Neural progenitor cell (in vitro differentiated cells): ENCODE results near the gene FAM118B. TPM values are rescaled to one million over a fixed set of nuclear protein-coding genes. Genes with fewer than 3 reads are reported as not detected.

ENCODE experiments used
- DNase-seq: peaks from one replicate; pipeline ENCODE4 v3.0.0-alpha.2; 2016; ENCODE audit warnings: low spot score
- H2AFZ ChIP-seq: fragments of 200-600 bp; sonication (generic); replicated peaks from 2 replicates; pipeline ENCODE4 v1.6.1; 2016; ENCODE audit warnings: antibody characterized with exemption
- H3F3A ChIP-seq: fragments of 200-600 bp; sonication (generic); 2 replicates; pipeline ENCODE4 v1.6.1; 2016; ENCODE audit warnings: antibody characterized with exemption, low read depth
- H3K27ac ChIP-seq: fragments of 200-600 bp; sonication (generic); 2 replicates; pipeline ENCODE4 v1.5.1; 2016; ENCODE audit warnings: mild to moderate bottlenecking
- H3K27me3 ChIP-seq: fragments of 200-600 bp; sonication (generic); 2 replicates; pipeline ENCODE4 v1.6.1; 2016; ENCODE audit warnings: mild to moderate bottlenecking, moderate library complexity
- H3K36me3 ChIP-seq: fragments of 200-600 bp; sonication (generic); 2 replicates; pipeline ENCODE4 v1.5.1; 2016
- H3K4me1 ChIP-seq: fragments of 200-600 bp; sonication (generic); 2 replicates; pipeline ENCODE4 v1.6.1; 2016; ENCODE audit warnings: mixed run types
- H3K4me2 ChIP-seq: fragments of 200-600 bp; sonication (generic); 2 replicates; pipeline ENCODE4 v1.6.1; 2016
- H3K4me3 ChIP-seq: fragments of 200-600 bp; sonication (generic); 2 replicates; pipeline ENCODE4 v1.5.1; 2016
- H3K79me2 ChIP-seq: fragments of 200-600 bp; sonication (generic); 2 replicates; pipeline ENCODE4 v1.6.1; 2016; ENCODE audit warnings: low read depth
- H3K9ac ChIP-seq: fragments of 200-600 bp; sonication (generic); 2 replicates; pipeline ENCODE4 v1.6.1; 2016
- H3K9me3 ChIP-seq: fragments of 200-600 bp; sonication (generic); 2 replicates; pipeline ENCODE4 v1.5.1; 2016; ENCODE audit warnings: low read depth
- H4K20me1 ChIP-seq: fragments of 200-600 bp; sonication (generic); 2 replicates; pipeline ENCODE4 v1.6.1; 2016; ENCODE audit warnings: low read depth
- H3K27ac Mint-ChIP-seq: 3 replicates; pipeline ENCODE4 v1.8.0; 2021; ENCODE audit warnings: mixed read lengths
- H3K27me3 Mint-ChIP-seq: 2 replicates; pipeline ENCODE4 v1.8.0; 2022; ENCODE audit warnings: low read depth, mild to moderate bottlenecking, inconsistent platforms, moderate library complexity, mixed read lengths; ENCODE audit not compliant: insufficient read depth
- H3K36me3 Mint-ChIP-seq: 3 replicates; pipeline ENCODE4 v1.8.0; 2021; ENCODE audit warnings: mixed read lengths
- H3K4me1 Mint-ChIP-seq: 3 replicates; pipeline ENCODE4 v1.8.0; 2021; ENCODE audit warnings: mixed read lengths
- H3K4me3 Mint-ChIP-seq: 3 replicates; pipeline ENCODE4 v1.8.0; 2021; ENCODE audit warnings: mild to moderate bottlenecking, moderate library complexity, mixed read lengths
- H3K9me3 Mint-ChIP-seq: 3 replicates; pipeline ENCODE4 v1.8.0; 2020; ENCODE audit warnings: mixed read lengths
- CTCF ChIP-seq: fragments of 200-600 bp; sonication (generic); IDR thresholded peaks from 2 replicates; pipeline ENCODE4 v1.5.1; 2017; ENCODE audit warnings: antibody characterized with exemption, mild to moderate bottlenecking
- EZH2 ChIP-seq: fragments of 200-600 bp; sonication (generic); IDR thresholded peaks from 2 replicates; pipeline ENCODE4 v1.6.1; 2017; ENCODE audit warnings: antibody characterized with exemption, mild to moderate bottlenecking, moderate library complexity
- EZH2phosphoT487 ChIP-seq: fragments of 200-600 bp; sonication (generic); IDR thresholded peaks from 2 replicates; pipeline ENCODE4 v1.6.1; 2017; ENCODE audit warnings: antibody characterized with exemption
- total RNA-seq: library from RNA; depleted of rRNA; stranded (reverse); fragments of >200 nt; gene quantifications from 2 replicates; pipeline ENCODE4 v1.2.3, GENCODE V29; 2015; ENCODE audit warnings: low replicate concordance

The FAM118B gene
- total RNA-seq, 1 donor from 2014 or later, result 43.2 TPM

DNA sequence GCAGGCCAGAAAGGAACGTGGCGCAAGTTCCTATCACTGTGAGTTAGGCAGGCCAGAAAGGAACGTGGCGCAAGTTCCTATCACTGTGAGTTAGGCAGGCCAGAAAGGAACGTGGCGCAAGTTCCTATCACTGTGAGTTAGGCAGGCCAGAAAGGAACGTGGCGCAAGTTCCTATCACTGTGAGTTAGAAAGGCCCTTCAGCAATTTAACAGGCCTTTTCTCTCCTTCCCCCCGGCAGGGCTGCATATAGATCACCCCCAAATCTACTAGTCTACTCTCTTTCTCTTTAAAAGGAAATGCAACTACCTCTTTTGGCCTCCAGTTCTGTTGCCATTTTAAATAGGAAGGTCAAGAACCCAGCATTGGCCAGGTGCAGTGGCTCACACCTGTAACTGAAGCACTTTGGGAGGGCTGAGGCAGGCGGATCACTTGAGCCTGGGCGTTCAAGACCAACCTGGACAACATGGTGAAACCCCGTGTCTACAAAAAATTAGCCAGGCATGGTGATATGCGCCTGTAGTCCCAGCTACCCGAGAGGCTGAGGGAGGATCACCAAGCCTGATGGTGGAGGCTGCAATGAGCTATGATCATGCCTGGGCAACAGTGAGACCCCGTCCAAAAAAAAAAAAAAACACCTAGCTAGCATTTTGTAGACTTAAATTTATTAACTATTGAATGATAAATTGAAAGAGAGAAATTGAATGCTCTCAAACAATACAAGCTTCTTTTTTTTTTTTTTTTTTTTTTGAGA lies 14.9 kb downstream of the FAM118B start:
- H3K4me2 ChIP-seq, result no peak overlapping the region
- Mint-ChIP-seq H3K9me3 (peaks cover 16% of the 10 kb centered on the region), H3K27me3 (peaks cover 2% of the 10 kb centered on the region), H3K27ac (no peak overlapping the region), H3K4me3 (no peak overlapping the region), H3K36me3 (peaks cover 9% of the 10 kb centered on the region), H3K4me1 (no peaks in the 10 kb centered on the region)
- no peaks in the 10 kb centered on the region for H3K27me3 ChIP-seq
- no peaks in the 10 kb centered on the region for H3K4me1 ChIP-seq
- no peak overlapping the region for H3K9ac ChIP-seq
- no peaks in the 10 kb centered on the region for H3K9me3 ChIP-seq
- TF ChIP-seq EZH2phosphoT487, result no peak
- no peak for TF ChIP-seq EZH2
- no peak for TF ChIP-seq CTCF
- no peak overlapping the region for H3K27ac ChIP-seq
- no peak overlapping the region for H2AFZ ChIP-seq
- peaks cover 79% of the 10 kb centered on the region for H3K79me2 ChIP-seq
- no peak for DNase-seq
- no peaks in the 10 kb centered on the region for H3F3A ChIP-seq
- no peak overlapping the region for H3K4me3 ChIP-seq
- peaks cover under 1% of the 10 kb centered on the region for H4K20me1 ChIP-seq
- H3K36me3 ChIP-seq, result no peaks in the 10 kb centered on the region

GRCh38 chr11:126229858-126230540 lies 18.4 kb downstream of the FAM118B start:
- Mint-ChIP-seq H3K4me1 (no peaks in the 10 kb centered on the region), H3K36me3 (peaks cover 9% of the 10 kb centered on the region), H3K4me3 (no peak overlapping the region), H3K27ac (no peak overlapping the region), H3K27me3 (peaks cover 2% of the 10 kb centered on the region), H3K9me3 (peaks cover 9% of the 10 kb centered on the region)
- TF ChIP-seq CTCF, result no peak
- no peak for TF ChIP-seq EZH2phosphoT487
- no peak for TF ChIP-seq EZH2
- no peak overlapping the region for H3K9ac ChIP-seq
- no peak overlapping the region for H2AFZ ChIP-seq
- no peaks in the 10 kb centered on the region for H3K9me3 ChIP-seq
- no peaks in the 10 kb centered on the region for H3F3A ChIP-seq
- H3K4me1 ChIP-seq, result no peaks in the 10 kb centered on the region
- no peak overlapping the region for H3K4me2 ChIP-seq
- H3K36me3 ChIP-seq, result no peaks in the 10 kb centered on the region
- peaks cover 7% of the 10 kb centered on the region for H4K20me1 ChIP-seq
- H3K27me3 ChIP-seq, result no peaks in the 10 kb centered on the region
- H3K79me2 ChIP-seq, result peaks cover 56% of the 10 kb centered on the region
- no peak for DNase-seq
- no peak overlapping the region for H3K27ac ChIP-seq
- H3K4me3 ChIP-seq, result no peak overlapping the region

GRCh38 chr11:126231725-126232459 lies 20.3 kb downstream of the FAM118B start:
- no peaks in the 10 kb centered on the region for H3K27me3 ChIP-seq
- no peak overlapping the region for H3K27ac ChIP-seq
- Mint-ChIP-seq H3K4me1 (no peaks in the 10 kb centered on the region), H3K9me3 (no peaks in the 10 kb centered on the region), H3K27me3 (peaks cover 2% of the 10 kb centered on the region), H3K36me3 (peaks cover 9% of the 10 kb centered on the region), H3K4me3 (no peak overlapping the region), H3K27ac (no peak overlapping the region)
- H3F3A ChIP-seq, result no peaks in the 10 kb centered on the region
- H3K4me2 ChIP-seq, result no peak overlapping the region
- H3K36me3 ChIP-seq, result no peaks in the 10 kb centered on the region
- H4K20me1 ChIP-seq, result peaks cover 7% of the 10 kb centered on the region
- no peak overlapping the region for H3K4me3 ChIP-seq
- DNase-seq, result no peak
- H3K9ac ChIP-seq, result no peak overlapping the region
- H3K79me2 ChIP-seq, result peaks cover 41% of the 10 kb centered on the region
- H3K9me3 ChIP-seq, result no peaks in the 10 kb centered on the region
- TF ChIP-seq CTCF, result no peak
- no peak for TF ChIP-seq EZH2phosphoT487
- no peak for TF ChIP-seq EZH2
- H3K4me1 ChIP-seq, result no peaks in the 10 kb centered on the region
- no peak overlapping the region for H2AFZ ChIP-seq
